NCI-H1694 (cell line): Measurements from ENCODE around the gene DHRS7C.

ENCODE experiments used
- DNase-seq: peaks from one replicate; lab custom pipeline; 2025; lab: John Stamatoyannopoulos, UW

DHRS7C gene

GRCh38 chr17:9790889-9791876, at the start of gene DHRS7C:
Gene DHRS7C (minus strand): TSS chr17:9791592. CDS start chr17:9791284, 308 bp downstream.
- DNase-seq: no peak

GRCh38 chr17:9839433-9839832, 48.0 kb upstream of the DHRS7C start:
- no peak for DNase-seq

- no peak for DNase-seq
These were observed 46.4 kb upstream of the DHRS7C start for GRCh38 chr17:9837551-9838471.

GRCh38 chr17:9833922-9834321, 42.5 kb upstream of the DHRS7C start:
- DNase-seq: no peak

- no peak for DNase-seq
These were observed 39.3 kb upstream of the DHRS7C start for GRCh38 chr17:9830711-9831110.

GRCh38 chr17:9829343-9829742, 38.0 kb upstream of the DHRS7C start:
- no peak for DNase-seq

GRCh38 chr17:9828296-9829295, 37.2 kb upstream of the DHRS7C start:
- no peak for DNase-seq

- no peak for DNase-seq
These were observed 34.3 kb upstream of the DHRS7C start, which contains the start of gene GLP2R for GRCh38 chr17:9825641-9826150. Gene GLP2R (plus strand): TSS chr17:9825924. CDS start chr17:9826064, 140 bp downstream.

- DNase-seq: no peak
These were observed 33.5 kb upstream of the DHRS7C start for GRCh38 chr17:9824797-9825338.

GRCh38 chr17:9824094-9824493, 32.7 kb upstream of the DHRS7C start:
- DNase-seq: no peak

- no peak for DNase-seq
These were observed 30.5 kb upstream of the DHRS7C start, which contains the start of gene GSG1L2 for GRCh38 chr17:9821921-9822320. Gene GSG1L2 (minus strand): TSS chr17:9822079. CDS start chr17:9822071, 8 bp downstream.

GRCh38 chr17:9820448-9820847, 29.1 kb upstream of the DHRS7C start:
- DNase-seq: no peak

GRCh38 chr17:9818760-9819159, 27.4 kb upstream of the DHRS7C start:
- no peak for DNase-seq

GRCh38 chr17:9817086-9817485, 25.7 kb upstream of the DHRS7C start:
- DNase-seq: no peak

- no peak for DNase-seq
These were observed 25.1 kb upstream of the DHRS7C start for GRCh38 chr17:9816472-9816871.

- DNase-seq: no peak
These were observed 23.0 kb upstream of the DHRS7C start for GRCh38 chr17:9814337-9814945.

- DNase-seq: no peak
These were observed 21.8 kb upstream of the DHRS7C start for GRCh38 chr17:9813166-9813565.

- DNase-seq: no peak
These were observed 20.1 kb upstream of the DHRS7C start for GRCh38 chr17:9811537-9811936.

- no peak for DNase-seq
These were observed 19.7 kb upstream of the DHRS7C start for GRCh38 chr17:9811086-9811485.
